DND-41 (cell line): ENCODE data around the gene PEX14.

Experiments used
- ATAC-seq: fragments of 200-7000 bp; cut with Tn5 transposase; 3 replicates; pipeline ENCODE4 v1.9.1; 2021; ENCODE audit warnings: low read depth; ENCODE audit not compliant: insufficient read depth
- DNase-seq: peaks from one replicate; pipeline ENCODE4 v3.0.0-alpha.2; 2020
- H2AFZ ChIP-seq: 2 replicates; pipeline ENCODE4 v1.6.0; 2012; ENCODE audit warnings: low read depth, low read length
- H3K27ac ChIP-seq: 2 replicates; pipeline ENCODE4 v1.5.1; 2012; ENCODE audit warnings: low read length, inconsistent platforms
- H3K27me3 ChIP-seq: fragments of 200-600 bp; sonication (generic); 2 replicates; pipeline ENCODE4 v1.6.0; 2012; ENCODE audit warnings: low read length, mild to moderate bottlenecking, inconsistent platforms; ENCODE audit not compliant: insufficient read depth, poor library complexity
- H3K36me3 ChIP-seq: 2 replicates; pipeline ENCODE4 v1.5.1; 2012; ENCODE audit warnings: low read length, inconsistent platforms; ENCODE audit not compliant: insufficient read depth
- H3K4me1 ChIP-seq: 2 replicates; pipeline ENCODE4 v1.5.1; 2012; ENCODE audit warnings: mild to moderate bottlenecking, low read length; ENCODE audit not compliant: insufficient read depth
- H3K4me2 ChIP-seq: 2 replicates; pipeline ENCODE4 v1.6.0; 2012; ENCODE audit warnings: mild to moderate bottlenecking, moderate library complexity, low read length, inconsistent platforms; ENCODE audit not compliant: insufficient read depth
- H3K4me3 ChIP-seq, 2 experiments: fragments of 200-600 bp in 1 of 2; shearing (Covaris generic) in 1 of 2; 2 replicates each; pipeline ENCODE4 v1.5.1; 2012 to 2016; ENCODE audit warnings: inconsistent platforms in 2 of 2, low read length in 2 of 2, mild to moderate bottlenecking in 2 of 2, low read depth in 1 of 2, moderate library complexity in 1 of 2
- H3K79me2 ChIP-seq: 2 replicates; pipeline ENCODE4 v1.6.0; 2012; ENCODE audit warnings: low read length, inconsistent platforms; ENCODE audit not compliant: insufficient read depth
- H3K9ac ChIP-seq: 2 replicates; pipeline ENCODE4 v1.6.0; 2012; ENCODE audit warnings: low read depth, mild to moderate bottlenecking, inconsistent platforms, low read length, moderate library complexity
- H3K9me3 ChIP-seq: 2 replicates; pipeline ENCODE4 v1.5.1; 2012; ENCODE audit warnings: low read length, moderate library complexity, mild to moderate bottlenecking, inconsistent platforms; ENCODE audit not compliant: insufficient read depth, severe bottlenecking
- H4K20me1 ChIP-seq: 2 replicates; pipeline ENCODE4 v1.6.0; 2012; ENCODE audit warnings: low read length; ENCODE audit not compliant: insufficient read depth
- EZH2 ChIP-seq: IDR thresholded peaks from 3 replicates; pipeline ENCODE4 v1.6.1; 2012; ENCODE audit warnings: borderline replicate concordance, low read depth, mild to moderate bottlenecking, moderate library complexity, low read length, inconsistent platforms; ENCODE audit not compliant: severe bottlenecking
- TF ChIP-seq, protein P1 (sequence below): IDR thresholded peaks from 2 replicates; pipeline ENCODE4 v1.5.1; 2012; ENCODE audit warnings: borderline replicate concordance, low read length, moderate library complexity, mild to moderate bottlenecking; ENCODE audit not compliant: poor library complexity, severe bottlenecking; ENCODE audit errors: extremely low read depth

Gene PEX14

GRCh38 chr1:10591010-10591409, 116.3 kb downstream of the PEX14 start:
- Histone ChIP-seq H3K4me1 (peaks cover 2% of the 10 kb centered on the region; the same call in 1 of the 2 replicates), H3K4me2 (no peak overlapping the region), H3K4me3 (no peak overlapping the region), H3K27me3 (no peaks in the 10 kb centered on the region), H3K9ac (no peak overlapping the region), H4K20me1 (no peaks in the 10 kb centered on the region; the same call in 1 of the 2 replicates), H3K27ac (no peak overlapping the region), H3K9me3 (no peaks in the 10 kb centered on the region), H3K79me2 (no peaks in the 10 kb centered on the region), H3K36me3 (no peaks in the 10 kb centered on the region), H2AFZ (no peak overlapping the region)
- TF ChIP-seq, protein P1, sequence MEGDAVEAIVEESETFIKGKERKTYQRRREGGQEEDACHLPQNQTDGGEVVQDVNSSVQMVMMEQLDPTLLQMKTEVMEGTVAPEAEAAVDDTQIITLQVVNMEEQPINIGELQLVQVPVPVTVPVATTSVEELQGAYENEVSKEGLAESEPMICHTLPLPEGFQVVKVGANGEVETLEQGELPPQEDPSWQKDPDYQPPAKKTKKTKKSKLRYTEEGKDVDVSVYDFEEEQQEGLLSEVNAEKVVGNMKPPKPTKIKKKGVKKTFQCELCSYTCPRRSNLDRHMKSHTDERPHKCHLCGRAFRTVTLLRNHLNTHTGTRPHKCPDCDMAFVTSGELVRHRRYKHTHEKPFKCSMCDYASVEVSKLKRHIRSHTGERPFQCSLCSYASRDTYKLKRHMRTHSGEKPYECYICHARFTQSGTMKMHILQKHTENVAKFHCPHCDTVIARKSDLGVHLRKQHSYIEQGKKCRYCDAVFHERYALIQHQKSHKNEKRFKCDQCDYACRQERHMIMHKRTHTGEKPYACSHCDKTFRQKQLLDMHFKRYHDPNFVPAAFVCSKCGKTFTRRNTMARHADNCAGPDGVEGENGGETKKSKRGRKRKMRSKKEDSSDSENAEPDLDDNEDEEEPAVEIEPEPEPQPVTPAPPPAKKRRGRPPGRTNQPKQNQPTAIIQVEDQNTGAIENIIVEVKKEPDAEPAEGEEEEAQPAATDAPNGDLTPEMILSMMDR, result no peak
- TF ChIP-seq EZH2, result no peak
- DNase-seq (no peak), ATAC-seq (peak; percentile 60; the same call in 1 of the 3 replicates)

DNA sequence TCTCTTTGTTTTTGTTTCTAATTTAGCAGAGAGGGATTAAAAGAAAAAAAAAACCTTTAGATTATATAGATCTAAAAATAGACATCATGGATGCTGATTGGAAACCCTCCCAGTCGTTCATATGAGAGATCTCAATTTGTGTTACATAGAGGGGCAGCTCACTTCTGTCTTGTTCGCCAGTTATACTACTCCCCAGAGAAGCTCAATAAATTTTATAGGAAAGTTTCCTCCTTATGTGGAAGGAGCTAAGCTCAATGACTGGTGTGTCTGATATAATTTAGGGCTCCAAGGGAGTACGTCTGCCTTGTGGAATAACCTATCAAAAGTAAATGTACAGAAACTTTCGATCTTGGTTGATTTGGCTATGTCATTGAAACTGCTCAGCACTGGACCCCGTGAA, 117.6 kb downstream of the PEX14 start:
- Histone ChIP-seq H3K9ac (no peak overlapping the region), H3K79me2 (no peaks in the 10 kb centered on the region), H2AFZ (no peak overlapping the region), H3K36me3 (no peaks in the 10 kb centered on the region), H3K9me3 (no peaks in the 10 kb centered on the region), H3K27me3 (no peaks in the 10 kb centered on the region), H3K4me2 (no peak overlapping the region), H4K20me1 (peaks cover 3% of the 10 kb centered on the region), H3K4me3 (no peak overlapping the region), H3K27ac (no peak overlapping the region), H3K4me1 (peaks cover 2% of the 10 kb centered on the region; the same call in 1 of the 2 replicates)
- ATAC-seq, result no peak
- TF ChIP-seq, protein P1, result no peak
- no peak for TF ChIP-seq EZH2
- DNase-seq, result no peak

GRCh38 chr1:10593750-10594149, 119.0 kb downstream of the PEX14 start:
- ATAC-seq (no peak), DNase-seq (no peak)
- Histone ChIP-seq H3K4me3 (no peak overlapping the region), H3K9me3 (no peaks in the 10 kb centered on the region), H4K20me1 (peaks cover 4% of the 10 kb centered on the region), H2AFZ (no peak overlapping the region), H3K9ac (no peak overlapping the region), H3K36me3 (no peaks in the 10 kb centered on the region), H3K4me2 (no peak overlapping the region), H3K27me3 (no peaks in the 10 kb centered on the region), H3K4me1 (peaks cover 2% of the 10 kb centered on the region; the same call in 1 of the 2 replicates), H3K79me2 (no peaks in the 10 kb centered on the region), H3K27ac (no peak overlapping the region)
- TF ChIP-seq, protein P1, result no peak
- no peak for TF ChIP-seq EZH2
